ENCODE data around the gene SLC26A11.
A peak's percentile ranks its signal among the peaks of the same experiment; 100 is the strongest.

Gene SLC26A11

DNA sequence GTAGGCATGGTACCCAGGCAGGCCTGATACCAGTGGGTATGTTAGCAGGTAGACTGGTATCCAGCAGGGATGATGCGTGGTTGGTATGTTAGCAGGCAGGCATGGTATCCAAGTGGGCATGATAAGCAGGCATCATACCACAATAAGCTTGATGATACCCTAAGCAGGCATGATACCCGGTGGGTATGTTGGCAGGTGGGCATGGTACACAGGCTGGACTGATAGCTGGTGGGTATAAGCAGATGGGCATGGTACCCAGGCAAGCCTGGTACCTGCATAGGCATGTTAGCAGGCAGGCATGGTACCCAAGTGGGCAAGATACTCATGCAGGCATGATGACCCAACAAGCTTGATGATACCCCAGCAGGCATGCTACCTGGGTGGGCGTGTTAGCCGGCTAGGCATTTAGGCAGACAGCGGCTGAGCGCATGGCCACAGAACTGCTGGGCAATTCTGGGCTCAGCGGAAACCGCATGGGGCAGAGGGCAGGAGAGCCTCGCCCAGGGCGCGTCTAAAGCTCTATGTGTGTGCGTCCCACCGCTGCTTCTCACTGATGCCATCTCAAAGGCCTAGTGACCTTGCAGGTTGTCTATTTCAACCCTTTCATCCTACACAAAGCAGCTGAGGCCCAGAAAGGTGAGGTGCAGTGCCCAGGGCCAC is 2.4 kb upstream of the SLC26A11 start:
- no peak for DNase-seq
- no peak for TF ChIP-seq GATA1 (IDR thresholded peaks at IDR 0.05; ENCODE audit: low read depth, low read length)
- TF ChIP-seq POLR2A (IDR thresholded peaks at IDR 0.05; ENCODE audit: low read length): no peak

DNA sequence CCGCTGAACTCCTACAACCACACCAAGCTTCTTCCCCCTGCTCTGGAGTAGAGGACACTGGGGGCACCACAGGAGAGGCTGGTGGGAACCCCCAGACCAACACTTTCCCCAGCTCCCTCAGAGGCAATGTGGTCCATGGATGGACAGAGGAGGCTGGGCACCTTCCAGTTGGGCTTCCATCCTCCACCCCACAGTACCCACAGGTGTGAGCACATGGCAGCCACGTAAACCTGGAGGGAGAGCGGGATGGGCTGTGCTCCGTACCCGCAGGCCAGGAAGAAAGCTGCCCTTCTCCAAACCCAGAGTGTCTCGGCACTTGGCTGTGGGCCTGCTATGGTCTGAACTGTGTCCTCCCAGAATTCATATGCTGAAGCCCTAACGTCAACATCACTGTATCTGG is 1.8 kb upstream of the SLC26A11 start:
- no peak for TF ChIP-seq POLR2A (IDR thresholded peaks at IDR 0.05; ENCODE audit: low read length)
- TF ChIP-seq GATA1 (IDR thresholded peaks at IDR 0.05; ENCODE audit: low read depth, low read length): no peak
- no peak for DNase-seq

DNA sequence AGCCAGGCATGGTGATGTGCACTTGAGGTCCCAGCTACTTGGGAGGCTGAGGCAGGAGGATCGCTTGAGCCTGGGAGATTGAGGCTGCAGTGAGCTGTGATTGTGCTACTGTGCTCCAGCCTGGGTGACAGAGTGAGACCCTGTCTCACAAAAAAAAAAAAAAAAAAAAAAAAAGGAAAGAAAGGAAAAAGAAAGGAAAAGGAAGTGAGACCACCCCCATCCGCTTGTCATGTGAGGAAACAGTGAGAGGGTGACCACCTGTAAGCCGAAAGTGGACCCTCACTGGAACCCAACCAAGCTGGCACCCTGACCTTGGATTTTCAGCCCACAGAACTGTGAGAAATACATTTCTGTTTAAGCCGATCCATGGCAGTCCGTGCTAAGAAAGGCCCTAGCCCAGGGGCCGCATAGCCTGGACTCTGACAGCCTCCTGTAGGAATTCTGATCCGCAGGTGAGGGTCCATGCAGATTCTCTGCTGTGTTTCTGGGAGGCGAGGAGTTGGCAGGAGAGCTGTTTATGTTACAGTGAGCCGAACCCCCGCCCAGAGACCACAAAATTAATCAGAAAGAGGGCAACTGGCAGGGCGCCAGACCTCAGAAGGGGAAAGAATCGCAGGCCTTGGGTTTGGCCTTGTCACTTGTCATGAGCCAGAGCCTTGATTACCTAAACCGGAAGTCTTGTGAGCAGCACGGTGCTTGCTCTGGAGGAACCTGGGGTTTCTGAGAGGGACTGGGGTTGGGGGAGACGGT is 1.0 kb upstream of the SLC26A11 start:
- TF ChIP-seq GATA1 (IDR thresholded peaks at IDR 0.05; ENCODE audit: low read depth, low read length) (no peak), POLR2A (IDR thresholded peaks at IDR 0.05; ENCODE audit: low read length) (no peak)

DNA sequence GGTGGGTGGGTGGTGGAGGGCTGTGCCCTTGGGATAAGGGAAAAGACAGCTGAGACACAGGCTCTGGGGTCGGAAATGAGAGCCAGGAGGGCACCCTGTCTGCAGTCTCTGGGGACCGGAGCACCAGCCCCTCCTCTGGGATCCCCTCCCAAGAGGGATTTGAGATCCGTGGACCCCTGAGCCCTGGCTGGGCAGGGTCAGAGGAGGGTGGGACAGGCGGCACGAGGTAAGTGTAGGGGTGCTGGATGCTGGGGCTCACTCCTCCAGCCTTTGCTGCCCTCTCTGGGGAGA is 519 bp upstream of the SLC26A11 start:
- DNase-seq: no peak
- TF ChIP-seq GATA1 (IDR thresholded peaks at IDR 0.05; ENCODE audit: low read depth, low read length) (no peak), POLR2A (IDR thresholded peaks at IDR 0.05; ENCODE audit: low read length) (no peak)

More for the DNA sequence above, 1.0 kb upstream of the SLC26A11 start:
- peak; percentile 62 to 67 for DNase-seq

DNA sequence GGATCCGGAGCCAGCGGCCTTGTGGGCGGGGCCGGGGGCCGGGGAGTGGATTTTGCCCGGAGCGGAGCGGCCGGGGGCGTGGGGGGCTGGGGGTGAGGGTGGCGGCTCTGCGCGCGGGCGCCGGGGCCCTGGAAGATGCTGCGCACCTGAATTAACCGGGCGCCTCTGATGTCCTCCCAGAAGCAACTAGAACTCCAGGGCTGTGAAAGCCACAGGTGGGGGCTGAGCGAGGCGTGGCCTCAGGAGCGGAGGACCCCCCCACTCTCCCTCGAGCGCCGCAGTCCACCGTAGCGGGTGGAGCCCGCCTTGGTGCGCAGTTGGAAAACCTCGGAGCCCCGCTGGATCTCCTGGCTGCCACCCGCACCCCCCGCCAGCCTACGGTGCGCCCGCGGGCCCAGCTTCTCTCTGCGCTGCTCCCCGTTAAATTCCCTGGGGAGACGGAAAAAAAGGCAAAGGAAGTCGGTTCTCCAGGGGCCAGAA is 549 bp downstream of the SLC26A11 start:
- TF ChIP-seq POLR2A (IDR thresholded peaks at IDR 0.05; ENCODE audit: low read length): no peak
- TF ChIP-seq GATA1 (IDR thresholded peaks at IDR 0.05; ENCODE audit: low read depth, low read length): no peak
- DNase-seq: no peak

DNA sequence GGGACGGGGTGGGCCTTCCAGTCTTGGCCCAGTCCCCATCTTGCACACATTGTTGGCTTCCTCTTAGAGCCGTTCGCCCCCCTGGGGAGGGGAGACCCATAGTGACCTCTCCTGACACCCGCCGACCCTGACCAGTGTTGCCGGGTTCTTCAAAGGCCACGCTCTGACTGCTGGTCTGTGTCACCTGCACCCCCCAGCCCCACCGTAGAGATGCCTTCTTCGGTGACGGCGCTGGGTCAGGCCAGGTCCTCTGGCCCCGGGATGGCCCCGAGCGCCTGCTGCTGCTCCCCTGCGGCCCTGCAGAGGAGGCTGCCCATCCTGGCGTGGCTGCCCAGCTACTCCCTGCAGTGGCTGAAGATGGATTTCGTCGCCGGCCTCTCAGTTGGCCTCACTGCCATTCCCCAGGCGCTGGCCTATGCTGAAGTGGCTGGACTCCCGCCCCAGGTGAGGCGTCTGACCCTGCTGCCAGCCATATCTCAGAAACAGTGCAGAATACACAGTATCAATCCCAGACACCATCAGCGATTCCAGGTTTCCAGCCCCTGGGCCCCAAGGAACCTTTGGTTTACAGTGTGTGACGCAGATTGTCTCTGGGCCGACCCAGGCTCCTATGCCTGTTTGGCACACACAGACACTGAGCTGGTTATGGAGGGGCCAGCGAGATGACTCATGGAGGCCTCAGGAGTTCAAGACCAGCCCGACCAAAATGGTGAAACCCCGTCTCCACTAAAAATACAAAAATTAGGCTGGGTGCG is 1.3 kb downstream of the SLC26A11 start:
- TF ChIP-seq GATA1 (IDR thresholded peaks at IDR 0.05; ENCODE audit: low read depth, low read length) (no peak), POLR2A (IDR thresholded peaks at IDR 0.05; ENCODE audit: low read length) (no peak)
- no peak for DNase-seq

DNA sequence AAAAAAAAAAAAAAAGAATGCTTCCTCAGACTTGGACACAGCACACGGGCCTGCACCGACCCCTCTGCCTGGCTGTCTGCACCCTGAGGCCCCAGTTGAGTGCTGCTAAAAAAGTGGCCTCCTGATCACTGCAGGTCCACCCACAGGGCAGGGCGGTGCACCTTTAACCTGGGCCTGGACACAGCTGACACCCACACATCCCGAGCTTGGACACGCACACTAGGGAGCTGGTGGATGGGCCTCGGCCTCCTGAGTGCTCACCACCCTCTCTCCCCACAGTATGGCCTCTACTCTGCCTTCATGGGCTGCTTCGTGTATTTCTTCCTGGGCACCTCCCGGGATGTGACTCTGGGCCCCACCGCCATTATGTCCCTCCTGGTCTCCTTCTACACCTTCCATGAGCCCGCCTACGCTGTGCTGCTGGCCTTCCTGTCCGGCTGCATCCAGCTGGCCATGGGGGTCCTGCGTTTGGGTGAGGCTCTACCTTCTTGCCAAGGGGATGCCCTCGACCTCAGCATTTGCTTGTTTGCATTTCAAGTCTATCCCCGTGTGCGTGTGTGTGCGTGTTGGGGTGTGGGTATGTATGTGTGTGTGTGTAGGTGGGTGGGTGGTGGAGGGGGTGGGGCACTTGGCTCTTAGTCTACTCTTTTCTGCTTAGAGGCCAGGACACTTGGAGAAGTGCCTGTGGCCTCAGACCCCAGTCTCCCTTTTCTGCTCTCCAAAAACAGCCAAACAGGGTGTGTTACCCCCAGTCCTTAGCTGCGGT is 2.3 kb downstream of the SLC26A11 start:
- no peak for DNase-seq
- no peak for TF ChIP-seq GATA1 (IDR thresholded peaks at IDR 0.05; ENCODE audit: low read depth, low read length)
- TF ChIP-seq POLR2A (IDR thresholded peaks at IDR 0.05; ENCODE audit: low read length): no peak

DNA sequence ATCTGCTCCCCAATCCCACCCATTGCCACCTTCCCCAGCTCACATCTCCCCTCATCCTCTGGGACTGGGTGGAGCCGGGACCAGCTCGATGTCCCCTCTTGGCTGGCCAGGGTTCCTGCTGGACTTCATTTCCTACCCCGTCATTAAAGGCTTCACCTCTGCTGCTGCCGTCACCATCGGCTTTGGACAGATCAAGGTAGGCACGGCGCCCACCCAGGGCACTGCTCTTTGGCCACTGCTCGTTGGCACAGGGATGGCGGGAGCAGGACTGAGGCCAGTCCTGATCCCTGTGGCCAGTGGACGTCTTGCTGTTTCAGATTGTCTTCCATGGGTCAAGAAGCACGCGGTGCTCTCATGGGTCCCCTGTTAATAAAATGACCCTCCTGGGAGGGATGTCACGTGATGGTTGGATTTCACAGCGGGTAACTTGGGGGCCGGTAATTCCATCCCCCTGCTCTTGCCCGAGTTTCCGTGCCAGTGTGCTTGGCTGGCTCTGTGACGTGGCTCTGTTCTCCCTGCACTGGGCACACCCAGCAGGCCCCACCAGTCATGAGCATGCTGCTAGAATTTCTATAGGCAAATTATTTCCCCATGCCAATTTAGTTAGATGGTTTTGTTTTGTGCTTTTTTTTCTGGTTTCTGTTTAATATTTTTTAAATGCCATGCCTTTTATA is 3.1 kb downstream of the SLC26A11 start:
- DNase-seq: no peak
- TF ChIP-seq POLR2A (IDR thresholded peaks at IDR 0.05; ENCODE audit: low read length) (no peak), GATA1 (IDR thresholded peaks at IDR 0.05; ENCODE audit: low read depth, low read length) (no peak)

DNA sequence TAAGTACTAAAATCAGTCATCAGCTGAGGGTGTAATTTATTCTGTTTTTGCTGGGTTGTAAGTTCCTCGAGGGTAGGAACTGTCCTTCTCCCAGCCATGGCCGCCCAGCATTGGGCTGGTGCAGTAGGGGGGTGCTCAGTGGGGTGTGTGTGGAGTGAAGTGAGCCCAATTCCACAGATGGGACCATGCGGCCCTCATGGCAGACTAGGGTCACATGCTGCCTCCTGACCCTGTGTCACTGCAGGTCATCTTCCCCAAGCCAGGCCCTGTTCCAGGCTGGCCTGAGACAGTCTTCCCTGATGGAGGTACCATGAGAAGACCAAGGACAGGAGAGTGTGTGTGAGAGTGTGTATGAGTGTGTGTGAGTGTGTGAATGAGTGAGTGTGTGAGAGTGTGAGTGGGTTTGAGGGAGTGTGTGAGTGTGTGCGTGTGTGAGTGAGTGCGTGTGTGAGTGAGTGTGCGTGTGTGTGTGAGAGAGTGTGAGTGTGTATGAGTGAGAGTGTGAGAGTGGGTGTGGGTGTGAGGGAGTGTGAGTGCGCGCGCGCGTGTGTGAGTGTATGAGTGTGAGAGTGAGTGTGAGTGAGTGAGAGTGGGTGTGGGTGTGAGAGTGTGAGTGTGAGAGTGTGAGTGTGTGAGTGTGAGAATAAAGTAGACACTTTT is 3.7 kb downstream of the SLC26A11 start:
- no peak for DNase-seq
- no peak for TF ChIP-seq GATA1 (IDR thresholded peaks at IDR 0.05; ENCODE audit: low read depth, low read length)
- no peak for TF ChIP-seq POLR2A (IDR thresholded peaks at IDR 0.05; ENCODE audit: low read length)

DNA sequence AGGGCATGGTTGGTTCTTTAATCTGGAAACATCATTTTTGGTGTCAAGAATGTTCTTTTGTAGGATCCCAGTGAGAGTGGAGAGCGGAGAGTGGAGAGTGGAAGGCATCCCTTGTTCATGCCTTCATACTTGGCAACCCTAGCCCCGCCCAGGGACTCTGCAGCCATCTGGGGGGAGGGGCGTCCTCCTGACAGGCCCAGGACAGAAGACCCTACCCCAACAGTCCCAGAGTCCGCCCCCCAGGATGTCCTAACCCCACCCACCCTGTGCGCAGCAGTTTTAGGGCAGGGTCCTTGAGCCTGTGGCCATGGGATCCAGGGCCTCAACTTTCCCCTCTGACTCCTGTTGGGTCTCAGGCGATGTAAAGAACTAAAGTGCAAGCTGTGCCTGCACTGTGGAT is 4.5 kb downstream of the SLC26A11 start:
- no peak for DNase-seq
- no peak for TF ChIP-seq POLR2A (IDR thresholded peaks at IDR 0.05; ENCODE audit: low read length)
- TF ChIP-seq GATA1 (IDR thresholded peaks at IDR 0.05; ENCODE audit: low read depth, low read length): no peak

DNA sequence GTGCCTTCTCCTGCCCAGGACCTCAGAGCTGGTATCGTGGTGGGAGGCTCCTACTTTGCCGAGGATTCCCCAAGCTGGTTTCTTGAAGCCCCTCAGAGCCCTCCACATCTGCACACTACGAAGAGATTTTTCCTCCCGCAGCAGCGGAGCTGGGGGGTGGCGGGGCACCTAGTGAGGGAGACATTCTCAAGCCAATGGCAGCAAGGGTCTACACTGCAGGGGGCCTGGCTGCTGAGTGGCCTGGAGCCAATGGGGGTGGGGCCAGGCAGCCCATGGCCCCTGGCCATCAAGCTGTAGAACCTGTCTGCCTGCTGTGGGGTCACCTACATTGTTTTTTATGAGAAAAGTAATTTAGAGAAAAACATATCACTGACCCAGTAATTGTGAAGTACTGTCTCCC is 5.0 kb downstream of the SLC26A11 start:
- TF ChIP-seq POLR2A (IDR thresholded peaks at IDR 0.05; ENCODE audit: low read length) (no peak), GATA1 (IDR thresholded peaks at IDR 0.05; ENCODE audit: low read depth, low read length) (no peak)
- DNase-seq: no peak

DNA sequence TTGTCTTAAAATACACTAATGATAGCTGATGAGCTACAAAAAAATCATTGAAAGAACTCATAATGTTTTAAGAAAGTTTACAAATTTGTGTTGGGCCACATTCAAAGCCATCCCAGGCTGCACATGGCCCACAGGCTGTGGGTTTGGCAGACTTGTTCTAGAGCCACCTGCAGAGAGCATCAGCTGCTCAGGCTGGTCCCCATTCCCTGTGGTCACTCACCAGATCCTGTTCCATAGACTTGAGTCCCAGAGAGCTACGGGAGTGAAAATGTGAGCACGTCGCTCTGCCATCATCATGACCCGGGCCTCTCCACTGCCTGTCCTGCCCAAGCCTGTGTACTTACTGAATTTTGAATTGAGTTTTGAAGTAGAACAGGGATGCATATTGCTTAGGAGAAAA is 6.9 kb downstream of the SLC26A11 start:
- TF ChIP-seq GATA1 (IDR thresholded peaks at IDR 0.05; ENCODE audit: low read depth, low read length) (no peak), POLR2A (IDR thresholded peaks at IDR 0.05; ENCODE audit: low read length) (no peak)
- DNase-seq: no peak

DNA sequence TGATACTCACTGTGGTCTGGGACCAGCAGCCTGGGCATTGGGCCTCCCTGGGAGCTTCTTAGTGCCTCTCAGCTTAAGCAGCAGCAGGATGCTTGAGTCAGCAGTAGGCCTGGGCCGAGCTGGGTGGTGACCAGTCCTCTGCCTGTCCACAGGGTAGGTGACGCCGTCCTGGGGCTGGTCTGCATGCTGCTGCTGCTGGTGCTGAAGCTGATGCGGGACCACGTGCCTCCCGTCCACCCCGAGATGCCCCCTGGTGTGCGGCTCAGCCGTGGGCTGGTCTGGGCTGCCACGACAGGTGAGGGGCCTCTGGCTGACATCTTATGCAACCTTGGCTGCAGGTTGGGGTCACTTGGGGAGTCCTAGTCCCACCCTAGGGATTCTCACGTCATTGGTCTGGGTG is 7.4 kb downstream of the SLC26A11 start:
- DNase-seq: no peak

More for the DNA sequence above, 7.4 kb downstream of the SLC26A11 start:
- no peak for TF ChIP-seq GATA1 (IDR thresholded peaks at IDR 0.05; ENCODE audit: low read depth, low read length)
- no peak for TF ChIP-seq POLR2A (IDR thresholded peaks at IDR 0.05; ENCODE audit: low read length)

All from erythroblast (primary cell).